ENCODE measurements around the gene STRN.
"Not testable (repeated sequence)": the region's sequence is repeated elsewhere in the genome, so short reads cannot be mapped to it uniquely, and the experiment has no call there.

Gene STRN

DNA sequence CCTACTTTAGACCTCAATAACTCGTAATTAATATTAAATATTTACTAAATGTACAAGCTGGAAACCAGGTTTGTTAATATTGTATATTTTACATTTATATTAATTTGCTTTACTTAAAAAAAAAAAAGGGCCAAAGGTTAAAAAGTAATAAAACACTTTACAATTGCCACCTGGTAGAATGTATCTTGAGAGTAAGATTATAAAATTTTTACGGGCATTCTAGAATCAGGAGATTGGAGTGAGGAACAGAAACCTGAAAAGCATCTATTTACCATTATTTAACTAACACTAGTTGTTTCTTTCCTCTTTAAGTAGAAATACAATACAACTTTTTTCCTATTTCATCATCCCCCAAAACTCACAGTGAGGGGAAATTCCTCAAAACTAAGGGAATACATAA, 15.6 kb upstream of the STRN start:
- Histone ChIP-seq H3K4me1 (ENCODE audit: control insufficient read depth in 1 of 2, insufficient read depth in 1 of 2, low read depth in 1 of 2, low read length in 1 of 2) (no peaks in the 10 kb centered on the region), H3K27me3 (no peaks in the 10 kb centered on the region), H3K36me3 (peaks cover 32% of the 10 kb centered on the region), H3K9me3 (no peaks in the 10 kb centered on the region), H3K4me3 (ENCODE audit: low read depth in 1 of 2, low read length in 1 of 2) (no peak overlapping the region), H3K27ac (no peak overlapping the region)
- TF ChIP-seq, protein P1, sequence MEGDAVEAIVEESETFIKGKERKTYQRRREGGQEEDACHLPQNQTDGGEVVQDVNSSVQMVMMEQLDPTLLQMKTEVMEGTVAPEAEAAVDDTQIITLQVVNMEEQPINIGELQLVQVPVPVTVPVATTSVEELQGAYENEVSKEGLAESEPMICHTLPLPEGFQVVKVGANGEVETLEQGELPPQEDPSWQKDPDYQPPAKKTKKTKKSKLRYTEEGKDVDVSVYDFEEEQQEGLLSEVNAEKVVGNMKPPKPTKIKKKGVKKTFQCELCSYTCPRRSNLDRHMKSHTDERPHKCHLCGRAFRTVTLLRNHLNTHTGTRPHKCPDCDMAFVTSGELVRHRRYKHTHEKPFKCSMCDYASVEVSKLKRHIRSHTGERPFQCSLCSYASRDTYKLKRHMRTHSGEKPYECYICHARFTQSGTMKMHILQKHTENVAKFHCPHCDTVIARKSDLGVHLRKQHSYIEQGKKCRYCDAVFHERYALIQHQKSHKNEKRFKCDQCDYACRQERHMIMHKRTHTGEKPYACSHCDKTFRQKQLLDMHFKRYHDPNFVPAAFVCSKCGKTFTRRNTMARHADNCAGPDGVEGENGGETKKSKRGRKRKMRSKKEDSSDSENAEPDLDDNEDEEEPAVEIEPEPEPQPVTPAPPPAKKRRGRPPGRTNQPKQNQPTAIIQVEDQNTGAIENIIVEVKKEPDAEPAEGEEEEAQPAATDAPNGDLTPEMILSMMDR (IDR thresholded peaks at IDR 0.05): no peak

DNA sequence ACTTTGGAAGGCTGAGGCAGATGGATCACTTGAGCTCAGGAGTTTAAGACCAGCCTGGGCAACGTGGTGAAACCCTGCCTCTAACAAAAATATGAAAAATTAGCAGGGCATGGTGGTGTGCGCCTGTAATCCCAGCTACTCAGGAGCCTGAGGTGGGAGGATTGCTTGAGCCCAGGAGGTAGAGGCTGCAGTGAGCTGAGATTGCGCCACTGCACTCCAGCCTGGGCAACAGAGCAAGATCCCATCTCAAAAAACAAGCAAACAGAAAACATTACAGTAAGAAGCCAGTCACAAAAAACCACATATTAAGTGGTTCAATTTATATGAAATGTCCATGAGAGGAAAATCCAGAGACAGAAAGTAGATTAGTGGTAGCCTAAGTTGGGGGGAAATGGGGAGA, 12.7 kb upstream of the STRN start:
- not testable (repeated sequence) for H3K27ac ChIP-seq; H3K4me3 ChIP-seq (ENCODE audit: low read depth in 1 of 2, low read length in 1 of 2); H3K4me1 ChIP-seq (ENCODE audit: control insufficient read depth in 1 of 2, insufficient read depth in 1 of 2, low read depth in 1 of 2, low read length in 1 of 2); H3K27me3 ChIP-seq; H3K9me3 ChIP-seq
- H3K36me3 ChIP-seq: peaks cover 23% of the 10 kb centered on the region

DNA sequence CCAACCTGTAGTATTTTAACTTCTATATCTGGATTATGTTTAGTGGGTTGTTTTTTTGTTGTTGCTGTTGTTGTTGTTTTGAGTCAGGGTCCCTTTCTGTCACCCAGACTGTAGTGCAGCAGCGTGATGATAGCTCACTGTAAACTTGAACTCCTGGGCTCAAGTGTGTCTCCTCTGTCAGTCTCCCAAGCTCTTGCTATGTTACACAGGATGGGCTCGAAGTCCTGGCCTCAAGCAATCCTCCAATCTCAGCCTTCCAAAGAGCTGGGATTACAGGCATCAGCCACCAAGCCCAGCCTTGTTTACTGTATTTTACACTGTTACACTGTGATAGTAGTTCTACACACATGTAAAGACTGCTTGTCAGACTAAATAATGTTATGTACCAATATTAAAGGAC, 9.7 kb upstream of the STRN start:
- no peaks in the 10 kb centered on the region for H3K27me3 ChIP-seq
- H3K4me1 ChIP-seq (ENCODE audit: control insufficient read depth in 1 of 2, insufficient read depth in 1 of 2, low read depth in 1 of 2, low read length in 1 of 2): no peaks in the 10 kb centered on the region
- no peaks in the 10 kb centered on the region for H3K9me3 ChIP-seq
- TF ChIP-seq, protein P1 (IDR thresholded peaks at IDR 0.05): no peak
- H3K36me3 ChIP-seq: peaks cover 14% of the 10 kb centered on the region
- no peak overlapping the region for H3K27ac ChIP-seq
- no peak overlapping the region for H3K4me3 ChIP-seq (ENCODE audit: low read depth in 1 of 2, low read length in 1 of 2)

DNA sequence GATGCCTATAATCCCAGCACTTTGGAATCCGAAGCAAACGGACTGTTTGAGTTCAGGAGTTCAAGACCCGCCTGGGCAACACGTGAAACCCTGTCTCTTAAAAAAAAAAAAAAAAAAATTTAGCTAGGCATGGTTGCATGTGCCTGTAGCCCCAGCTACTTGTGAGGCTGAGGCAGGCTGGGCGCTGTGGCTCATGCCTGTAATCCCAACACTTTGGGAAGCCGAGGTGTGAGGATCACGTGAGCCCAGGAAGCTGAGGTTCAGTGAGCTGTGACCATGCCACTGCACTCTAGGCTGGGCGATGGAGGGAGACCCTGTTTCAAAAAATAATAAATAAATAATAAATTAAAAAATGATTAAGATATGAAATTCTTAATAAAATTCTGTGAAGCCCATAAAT, 9.0 kb upstream of the STRN start:
- no peaks in the 10 kb centered on the region for H3K9me3 ChIP-seq
- TF ChIP-seq, protein P1 (IDR thresholded peaks at IDR 0.05): no peak
- H3K36me3 ChIP-seq: peaks cover 12% of the 10 kb centered on the region
- H3K4me3 ChIP-seq (ENCODE audit: low read depth in 1 of 2, low read length in 1 of 2): no peak overlapping the region
- H3K4me1 ChIP-seq (ENCODE audit: control insufficient read depth in 1 of 2, insufficient read depth in 1 of 2, low read depth in 1 of 2, low read length in 1 of 2): no peaks in the 10 kb centered on the region
- no peaks in the 10 kb centered on the region for H3K27me3 ChIP-seq
- no peak overlapping the region for H3K27ac ChIP-seq

DNA sequence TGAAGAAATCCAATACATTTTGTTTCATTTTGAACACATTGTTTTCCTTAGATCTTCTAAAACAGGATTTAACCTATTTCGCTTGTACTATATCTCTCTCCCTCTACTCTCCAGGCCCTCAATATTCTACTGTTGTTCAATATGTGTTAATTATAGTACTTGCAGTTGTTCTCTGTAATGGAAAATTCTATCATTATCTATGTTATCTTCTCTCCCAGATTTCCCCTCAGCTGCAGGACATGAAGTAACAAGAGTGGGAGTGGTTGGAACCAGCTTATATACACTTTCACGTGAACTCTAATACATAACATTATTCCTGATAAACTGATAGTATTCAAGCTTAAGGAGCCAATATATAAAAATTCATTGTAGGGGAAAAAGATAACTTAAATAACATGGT, 7.0 kb upstream of the STRN start:
- no peaks in the 10 kb centered on the region for H3K36me3 ChIP-seq
- no peaks in the 10 kb centered on the region for H3K27me3 ChIP-seq
- no peaks in the 10 kb centered on the region for H3K4me1 ChIP-seq (ENCODE audit: control insufficient read depth in 1 of 2, insufficient read depth in 1 of 2, low read depth in 1 of 2, low read length in 1 of 2)
- H3K27ac ChIP-seq: no peak overlapping the region
- TF ChIP-seq, protein P1 (IDR thresholded peaks at IDR 0.05): no peak
- H3K9me3 ChIP-seq: no peaks in the 10 kb centered on the region
- no peak overlapping the region for H3K4me3 ChIP-seq (ENCODE audit: low read depth in 1 of 2, low read length in 1 of 2)

DNA sequence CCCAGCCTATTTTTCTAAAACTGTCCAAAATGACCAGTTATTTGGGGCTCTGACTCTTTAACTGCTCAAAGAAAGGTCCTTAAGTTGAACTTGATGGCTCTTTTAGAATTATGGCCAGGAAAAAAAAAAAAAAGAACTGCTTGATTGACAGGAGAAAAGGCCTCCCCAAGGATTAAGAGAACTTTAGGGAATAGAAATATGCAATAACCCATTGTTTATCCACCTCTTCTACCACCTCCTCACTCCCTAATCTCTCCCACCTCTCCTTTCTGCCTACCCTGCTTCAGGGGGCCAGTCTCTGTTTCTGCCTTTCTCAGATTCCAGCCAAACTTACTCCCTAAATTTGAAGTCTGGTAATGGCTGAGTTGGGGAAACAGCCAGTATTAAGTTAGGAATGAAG, 5.7 kb upstream of the STRN start:
- TF ChIP-seq, protein P1 (IDR thresholded peaks at IDR 0.05): no peak
- no peak overlapping the region for H3K27ac ChIP-seq
- H3K4me1 ChIP-seq (ENCODE audit: control insufficient read depth in 1 of 2, insufficient read depth in 1 of 2, low read depth in 1 of 2, low read length in 1 of 2): peaks cover 7 to 9% of the 10 kb centered on the region in 2 experiments
- H3K36me3 ChIP-seq: no peaks in the 10 kb centered on the region
- no peaks in the 10 kb centered on the region for H3K9me3 ChIP-seq
- H3K4me3 ChIP-seq (ENCODE audit: low read depth in 1 of 2, low read length in 1 of 2): no peak overlapping the region
- H3K27me3 ChIP-seq: no peaks in the 10 kb centered on the region

Data from neutrophil (primary cell).